NCI-H2227 treated with DMSO at 0.1 percent for 48 hours (cell line): ENCODE data around the gene ZMYND10.

Source experiments
- DNase-seq: peaks from one replicate; lab custom pipeline; 2025; lab: John Stamatoyannopoulos, UW

ZMYND10 gene

GRCh38 chr3:50370594-50370993 is 25.1 kb upstream of the ZMYND10 start:
- DNase-seq, result no peak

GRCh38 chr3:50369012-50369670 is 23.6 kb upstream of the ZMYND10 start:
- DNase-seq, result no peak

GRCh38 chr3:50365842-50366220 is 20.3 kb upstream of the ZMYND10 start:
- no peak for DNase-seq

GRCh38 chr3:50365080-50365841 is 19.7 kb upstream of the ZMYND10 start:
- DNase-seq, result peak; percentile 72

- DNase-seq, result no peak
These were observed 19.1 kb upstream of the ZMYND10 start for GRCh38 chr3:50364573-50365079.

GRCh38 chr3:50359760-50360110 is 14.2 kb upstream of the ZMYND10 start:
- no peak for DNase-seq

- DNase-seq, result peak; percentile 94
These were observed 13.6 kb upstream of the ZMYND10 start, which contains the start of gene TMEM115 for GRCh38 chr3:50358911-50359759. TMEM115 (minus strand) TSS chr3:50359521; CDS start chr3:50359063, 458 bp downstream.

GRCh38 chr3:50358355-50358910 is 12.9 kb upstream of the ZMYND10 start:
- DNase-seq, result no peak

GRCh38 chr3:50357481-50357880 is 11.9 kb upstream of the ZMYND10 start:
- DNase-seq, result no peak

GRCh38 chr3:50356553-50356952 is 11.0 kb upstream of the ZMYND10 start:
- DNase-seq, result no peak

GRCh38 chr3:50355829-50356552 is 10.5 kb upstream of the ZMYND10 start:
- DNase-seq, result no peak

GRCh38 chr3:50354850-50355249 is 9.3 kb upstream of the ZMYND10 start:
- no peak for DNase-seq

GRCh38 chr3:50354186-50354764 is 8.7 kb upstream of the ZMYND10 start:
- DNase-seq, result no peak

GRCh38 chr3:50353245-50354004 is 7.9 kb upstream of the ZMYND10 start:
- no peak for DNase-seq

GRCh38 chr3:50352781-50353180 is 7.2 kb upstream of the ZMYND10 start:
- DNase-seq, result no peak

- DNase-seq, result no peak
These were observed 5.8 kb upstream of the ZMYND10 start for GRCh38 chr3:50351323-50351697.

- peak; percentile 89 for DNase-seq
These were observed 5.2 kb upstream of the ZMYND10 start, which contains the start of the genes CYB561D2 and NPRL2 for GRCh38 chr3:50350527-50351322. CYB561D2 (plus strand) TSS chr3:50350862; CDS start chr3:50351434, 572 bp downstream. NPRL2 (minus strand) TSS chr3:50350775; CDS start chr3:50350652, 123 bp downstream.

GRCh38 chr3:50350213-50350526 is 4.6 kb upstream of the ZMYND10 start:
- no peak for DNase-seq

- DNase-seq, result peak; percentile 40
These were observed 1.8 kb upstream of the ZMYND10 start for GRCh38 chr3:50347187-50347813.
